Measurements from ENCODE around the gene UST.

The UST gene

GRCh38 chr6:148803979-148804378 is 57.1 kb downstream of the UST start:
- DNase-seq (ENCODE audit: low read depth in 2 of 2): no peak

- no peak for DNase-seq (ENCODE audit: low read depth in 2 of 2)
Measured at GRCh38 chr6:148805777-148806176, 58.9 kb downstream of the UST start.

- DNase-seq (ENCODE audit: low read depth in 2 of 2): no peak
Measured at GRCh38 chr6:148807784-148808183, 61.0 kb downstream of the UST start.

GRCh38 chr6:148808786-148809304 is 62.0 kb downstream of the UST start:
- no peak for DNase-seq (ENCODE audit: low read depth in 2 of 2)

DNA sequence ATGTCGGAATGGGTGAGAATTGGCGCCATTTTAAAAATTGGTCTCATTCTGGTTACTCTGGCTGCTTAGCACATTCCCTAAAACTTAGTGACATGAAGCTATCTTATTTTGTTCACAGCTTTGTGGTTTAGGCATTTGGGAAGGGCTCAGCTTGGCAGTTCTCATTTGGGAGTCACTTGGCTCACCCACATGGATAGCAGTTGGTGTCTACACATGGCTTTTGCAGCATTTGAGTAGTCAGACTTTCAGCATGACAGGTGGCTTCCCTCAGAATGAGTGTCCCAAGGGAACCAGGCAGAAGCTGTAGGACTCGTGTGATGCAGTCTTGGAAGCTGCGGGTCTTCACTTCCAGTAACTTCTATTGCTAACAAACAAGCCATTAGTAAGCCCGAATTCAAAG is 64.6 kb downstream of the UST start:
- DNase-seq (ENCODE audit: low read depth in 2 of 2): no peak

DNA sequence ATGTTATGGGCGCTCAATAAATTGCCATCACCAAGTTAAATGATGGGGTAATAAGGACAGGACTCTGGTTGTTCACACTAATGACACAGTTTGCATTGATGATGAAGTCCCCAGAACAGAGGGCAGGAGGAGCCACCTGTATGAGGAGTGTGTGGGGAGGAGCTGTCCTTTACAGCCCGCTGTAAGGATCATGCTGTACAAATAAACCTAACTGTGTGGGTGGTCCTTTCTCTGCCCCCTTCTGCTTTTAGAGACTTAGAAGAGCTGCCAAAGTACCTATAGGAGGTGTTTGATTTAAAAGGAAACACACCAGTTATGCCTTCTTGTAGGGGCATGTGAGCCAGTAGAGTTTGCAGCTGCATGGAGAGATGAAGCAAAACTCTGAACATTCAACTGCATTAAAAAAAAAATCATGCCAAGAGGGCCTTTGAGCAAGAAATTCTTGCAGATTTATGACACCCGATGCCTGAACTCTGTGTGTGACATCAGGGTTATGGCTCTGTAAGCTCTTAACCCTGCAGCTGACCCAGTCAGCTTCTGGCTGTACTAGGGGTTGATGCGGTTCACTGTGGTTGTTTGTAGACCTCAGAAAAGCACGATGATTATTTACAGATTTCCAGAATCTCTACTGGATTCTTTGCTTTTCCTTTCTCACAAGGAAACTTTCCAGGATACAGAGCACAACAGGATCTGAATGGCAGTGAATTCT is 67.4 kb downstream of the UST start:
- no peak for DNase-seq (ENCODE audit: low read depth in 2 of 2)

DNA sequence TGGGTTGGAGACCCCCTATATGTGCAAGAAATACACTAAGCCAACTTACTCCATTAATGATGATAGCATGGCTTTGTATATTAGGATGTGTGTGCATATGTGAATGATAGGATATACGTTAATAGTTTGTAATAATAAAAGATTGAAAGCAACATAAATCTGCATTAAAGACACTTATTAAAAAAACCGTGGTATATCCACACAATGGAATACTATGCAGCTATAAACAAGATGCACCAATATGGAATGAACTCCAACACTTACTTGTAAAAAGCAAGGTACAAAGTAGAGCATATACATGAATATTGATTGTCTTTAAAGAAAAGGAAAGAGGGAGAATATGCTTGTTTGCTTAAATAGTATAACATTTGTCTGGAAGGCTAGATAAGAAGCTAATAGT is 68.0 kb downstream of the UST start:
- no peak for DNase-seq (ENCODE audit: low read depth in 2 of 2)

GRCh38 chr6:148816117-148816516 is 69.3 kb downstream of the UST start:
- no peak for DNase-seq (ENCODE audit: low read depth in 2 of 2)

- DNase-seq (ENCODE audit: low read depth in 2 of 2): no peak
Measured at GRCh38 chr6:148817689-148818088, 70.9 kb downstream of the UST start.

GRCh38 chr6:148818939-148819575 is 72.2 kb downstream of the UST start:
- DNase-seq (ENCODE audit: low read depth in 2 of 2): no peak

DNA sequence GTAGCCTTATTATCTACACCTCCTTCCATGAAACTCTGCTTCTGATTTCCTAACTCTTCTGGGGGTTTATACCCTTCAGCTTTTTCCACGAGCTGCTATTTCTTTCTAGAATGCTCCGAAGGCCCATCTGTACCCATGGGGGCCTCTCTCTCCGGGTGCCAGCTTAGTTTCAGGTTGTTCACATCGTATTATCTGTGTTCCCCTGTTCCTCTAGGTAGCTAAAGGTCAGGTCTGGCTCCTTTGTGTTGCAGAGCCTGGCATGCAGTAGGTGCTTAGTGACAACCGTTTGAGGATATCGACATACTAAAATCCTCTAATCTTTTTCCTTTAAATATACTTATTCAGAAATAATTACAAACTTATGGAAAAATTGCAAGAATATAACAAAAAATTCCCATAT is 73.0 kb downstream of the UST start:
- no peak for DNase-seq (ENCODE audit: low read depth in 2 of 2)

GRCh38 chr6:148822819-148823218 is 76.0 kb downstream of the UST start:
- DNase-seq (ENCODE audit: low read depth in 2 of 2): no peak

DNA sequence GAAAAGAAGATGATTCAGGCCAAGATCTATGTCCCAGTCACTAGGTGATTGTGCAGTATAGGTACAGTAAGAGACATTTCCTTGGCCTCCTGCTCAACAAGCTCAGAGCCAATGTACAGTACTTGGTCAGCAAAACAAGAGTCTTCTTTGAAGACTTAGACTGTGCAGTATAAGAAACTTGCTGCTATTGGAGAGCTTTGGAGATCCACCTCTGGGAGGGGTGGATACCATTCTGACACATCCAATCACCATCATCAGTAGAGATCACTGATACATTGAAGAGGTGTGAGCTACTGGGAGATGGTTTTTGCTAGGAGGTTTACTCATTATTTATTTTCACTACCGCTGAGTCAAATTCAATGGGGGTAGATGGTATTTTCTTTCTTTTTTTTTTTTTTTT is 77.5 kb downstream of the UST start:
- no peak for DNase-seq (ENCODE audit: low read depth in 2 of 2)

DNA sequence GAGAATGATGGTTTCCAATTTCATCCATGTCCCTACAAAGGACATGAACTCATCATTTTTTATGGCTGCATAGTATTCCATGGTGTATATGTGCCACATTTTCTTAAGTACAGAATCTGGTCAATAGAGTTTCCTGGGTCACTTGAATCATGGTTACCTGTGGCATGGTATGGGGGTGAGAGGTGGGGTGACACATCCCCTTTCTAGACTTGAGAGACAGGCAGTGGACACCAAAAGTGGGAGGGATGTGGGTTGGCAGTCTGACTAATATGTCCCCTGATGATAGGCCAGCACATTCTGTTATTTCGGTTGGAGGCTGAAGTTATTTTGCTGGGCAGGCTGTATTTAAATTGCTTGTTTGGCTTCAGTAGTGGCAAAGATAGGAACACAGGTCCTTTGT is 78.1 kb downstream of the UST start:
- no peak for DNase-seq (ENCODE audit: low read depth in 2 of 2)

DNA sequence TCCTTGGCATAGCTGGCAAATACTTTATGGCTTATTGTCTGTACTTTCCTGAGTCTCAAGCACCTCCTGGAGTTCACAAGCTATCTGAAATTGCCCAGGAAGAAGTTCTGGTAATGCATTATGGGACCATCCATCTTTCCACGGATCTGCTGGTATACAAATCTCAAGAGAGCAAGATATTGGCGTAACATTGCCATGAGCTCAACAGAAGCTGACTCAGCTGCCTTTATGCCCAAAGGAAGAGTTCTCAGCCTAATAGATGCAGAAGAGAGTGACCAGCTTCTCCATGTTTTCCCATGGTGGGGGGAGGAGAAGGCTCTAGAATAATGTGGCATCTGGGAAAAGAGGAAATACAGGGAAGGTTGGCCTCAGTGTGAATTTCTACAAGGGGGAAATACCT is 78.7 kb downstream of the UST start:
- DNase-seq (ENCODE audit: low read depth in 2 of 2): no peak

DNA sequence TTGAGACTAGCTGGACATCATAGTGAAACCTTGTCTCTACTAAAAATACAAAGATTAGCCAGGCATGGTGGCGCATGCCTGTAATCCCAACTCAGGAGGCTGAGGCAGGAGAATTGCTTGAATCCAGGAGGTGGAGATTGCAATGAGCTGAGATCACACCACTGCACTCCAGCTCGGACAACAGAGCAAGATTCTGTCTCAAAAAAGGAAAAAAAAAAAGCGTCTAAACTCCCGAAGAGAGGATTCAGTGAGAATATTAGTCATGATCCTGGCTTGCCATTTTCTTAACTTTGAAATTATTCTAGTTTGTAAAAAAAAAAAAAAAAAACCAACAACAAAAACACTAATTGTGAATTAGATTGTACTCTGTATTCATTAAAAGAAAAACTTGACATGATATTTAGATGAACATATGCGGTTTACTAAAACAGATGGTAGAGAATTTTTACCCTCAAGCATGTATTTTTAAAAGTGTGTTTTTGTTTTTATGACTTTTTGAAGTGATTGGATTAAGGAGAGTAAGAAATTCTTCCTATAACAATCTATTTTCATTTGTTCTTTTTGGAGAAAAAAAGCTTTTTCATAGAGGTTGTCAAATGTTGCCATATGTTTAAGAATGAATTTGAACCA is 80.7 kb downstream of the UST start:
- no peak for DNase-seq (ENCODE audit: low read depth in 2 of 2)

DNA sequence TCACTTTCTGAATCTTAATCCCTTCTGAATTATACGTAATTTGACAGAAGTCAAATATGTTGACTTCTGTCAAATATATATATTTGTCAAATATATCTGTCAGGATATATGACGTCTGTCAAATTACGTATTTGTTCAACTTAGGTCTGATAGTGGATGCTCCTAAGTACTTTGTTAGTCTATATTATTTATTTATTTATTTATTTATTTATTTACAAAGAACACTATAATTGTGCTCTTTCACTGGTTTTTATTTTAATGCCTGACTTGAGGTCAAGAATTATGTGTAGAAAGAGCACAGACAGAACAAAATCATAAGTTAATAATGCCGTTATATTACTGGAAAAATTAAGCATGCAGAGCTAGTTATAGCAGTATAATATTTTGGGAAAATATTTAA is 81.2 kb downstream of the UST start:
- DNase-seq (ENCODE audit: low read depth in 2 of 2): no peak

DNA sequence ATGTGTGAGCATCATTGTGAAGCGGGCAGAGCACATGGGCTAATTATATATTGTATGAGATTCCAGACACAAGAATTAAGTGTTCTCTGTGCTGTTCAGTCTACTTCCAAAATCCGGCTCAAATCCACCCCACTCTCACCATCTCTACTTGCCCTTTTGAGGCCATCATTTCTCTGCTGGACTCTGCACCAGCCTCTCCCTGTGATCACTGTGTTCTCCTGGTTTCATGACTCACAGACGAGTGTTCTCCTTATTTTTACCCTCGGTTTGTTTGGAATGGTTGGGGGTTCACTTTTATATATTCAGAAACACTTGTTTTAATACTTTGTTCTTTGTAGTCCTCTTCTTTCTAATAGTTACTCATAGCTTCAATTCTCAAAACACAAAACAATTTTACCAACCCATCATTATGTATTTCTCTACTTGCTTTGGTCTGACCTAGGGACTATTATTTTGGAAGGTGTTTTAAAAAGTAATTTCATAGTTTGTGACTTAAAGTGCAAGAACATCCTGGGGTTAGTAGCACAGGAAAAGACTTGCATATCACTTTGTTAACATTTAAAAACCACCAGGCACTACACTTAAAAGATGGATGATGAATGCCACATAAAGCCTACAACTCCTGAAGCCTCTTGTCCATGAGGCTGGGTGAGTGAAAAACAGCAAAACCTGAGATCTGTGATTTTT is 82.7 kb downstream of the UST start:
- DNase-seq (ENCODE audit: low read depth in 2 of 2): no peak

DNA sequence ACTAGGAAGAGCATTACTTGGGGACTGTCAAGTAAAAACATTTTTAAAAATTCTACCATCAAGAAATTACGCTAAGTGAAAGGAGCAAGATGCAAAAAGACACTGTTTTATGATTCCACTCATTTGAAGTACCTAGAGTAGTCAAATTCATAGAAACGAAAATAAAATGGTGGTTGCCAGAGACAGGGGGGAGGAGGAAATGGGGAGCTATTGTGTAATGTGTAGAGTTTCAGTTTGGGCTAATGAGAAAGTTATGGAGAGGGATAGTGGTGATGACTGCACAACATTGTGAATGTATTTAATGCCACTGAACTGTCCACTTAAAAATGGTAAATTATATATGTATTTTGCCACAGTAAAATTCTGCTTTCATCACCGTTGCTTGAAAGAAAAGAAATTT is 83.8 kb downstream of the UST start:
- no peak for DNase-seq (ENCODE audit: low read depth in 2 of 2)

DNA sequence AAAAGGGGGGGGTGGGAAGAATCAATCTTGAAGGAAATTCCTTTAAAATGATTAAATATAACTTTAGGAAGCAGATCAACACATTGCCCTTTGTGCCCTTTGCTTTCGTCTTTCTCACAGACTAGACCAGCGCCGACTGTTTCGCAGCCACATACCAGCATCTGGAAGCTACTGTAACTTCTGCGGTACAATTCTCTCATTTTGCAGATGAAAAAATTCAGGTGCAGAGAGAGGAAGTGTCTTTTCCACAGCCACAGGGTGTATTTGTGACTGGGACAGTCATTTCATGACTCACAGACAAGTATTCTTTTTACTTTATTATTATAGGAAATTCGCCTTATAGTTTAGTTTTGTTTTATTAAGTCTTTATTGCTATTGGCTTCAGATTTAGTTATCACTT is 84.2 kb downstream of the UST start:
- peak; percentile 6 to 10 for DNase-seq (ENCODE audit: low read depth in 2 of 2)

DNA sequence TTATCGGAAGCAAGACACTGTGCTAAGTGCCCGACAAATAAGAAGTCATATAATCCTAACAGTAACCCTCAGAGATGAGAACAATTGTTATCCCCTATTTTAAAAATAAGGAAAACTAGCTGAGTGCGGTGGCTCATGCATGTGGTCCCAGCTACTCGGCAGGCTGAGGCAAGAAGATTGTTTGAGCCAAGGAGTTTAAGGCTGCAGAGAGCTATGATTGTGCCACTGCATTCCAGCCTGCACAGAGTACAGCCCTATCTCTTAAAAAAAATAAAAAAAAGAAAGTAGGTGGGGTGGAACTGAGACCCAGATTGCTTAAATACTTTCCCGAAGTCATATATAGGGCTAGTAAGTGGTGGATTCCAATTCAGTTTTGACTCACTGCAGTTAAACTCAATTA is 84.7 kb downstream of the UST start:
- DNase-seq (ENCODE audit: low read depth in 2 of 2): no peak

DNA sequence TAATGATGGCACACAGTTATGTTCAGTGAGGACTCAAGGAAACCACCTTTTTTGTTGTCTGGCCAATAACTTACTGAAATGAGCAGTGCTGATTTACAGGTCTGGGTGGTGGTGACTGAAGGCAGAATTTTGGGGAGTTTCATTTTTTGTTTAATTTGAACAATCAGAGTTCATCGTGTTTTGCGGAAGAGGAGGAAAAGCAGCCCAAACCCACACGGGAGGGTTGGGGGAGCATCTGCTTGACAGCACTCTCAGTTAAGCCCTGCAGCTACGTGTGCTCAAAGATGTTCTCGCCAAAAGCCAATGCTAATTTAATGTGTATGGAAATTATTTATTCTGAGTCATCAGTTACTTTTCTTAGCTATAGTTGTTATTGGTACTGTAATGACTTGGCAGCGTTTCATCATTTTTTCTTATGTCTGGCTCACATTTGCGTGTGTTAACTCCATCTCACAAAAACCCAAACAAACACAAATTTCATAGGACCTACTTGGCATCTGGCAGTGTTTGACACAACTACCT is 89.2 kb downstream of the UST start:
- no peak for DNase-seq (ENCODE audit: low read depth in 2 of 2)
